Cardiac muscle cell (in vitro differentiated cells and primary cell): Measurements from ENCODE around the gene NCAM1. TPM values are rescaled to one million over a fixed set of nuclear protein-coding genes. Genes with fewer than 3 reads are reported as not detected.

Experiments
- DNase-seq, 2 donors: peaks; one replicate each; pipeline versions ENCODE4 v3.0.0 to v3.0.0-alpha.2; 2010 to 2017; ENCODE audit warnings: low read depth in 1 of 2, low spot score in 1 of 2
- H3K27ac ChIP-seq: fragments of 200-600 bp; sonication (generic); 2 replicates; pipeline ENCODE4 v1.5.1; 2016
- H3K27me3 ChIP-seq: fragments of 200-600 bp; sonication (generic); 2 replicates; pipeline ENCODE4 v1.6.0; 2016; ENCODE audit warnings: control low read depth
- H3K36me3 ChIP-seq: fragments of 200-600 bp; sonication (generic); 2 replicates; pipeline ENCODE4 v1.5.1; 2016; ENCODE audit warnings: control low read depth
- H3K4me1 ChIP-seq: fragments of 200-600 bp; sonication (generic); 2 replicates; pipeline ENCODE4 v1.8.1; 2017; ENCODE audit warnings: low read depth, mild to moderate bottlenecking, mixed run types
- H3K4me3 ChIP-seq: fragments of 200-600 bp; sonication (generic); 2 replicates; pipeline ENCODE4 v1.5.1; 2016; ENCODE audit warnings: mild to moderate bottlenecking
- H3K9me3 ChIP-seq: fragments of 200-600 bp; sonication (generic); 2 replicates; pipeline ENCODE4 v1.5.1; 2017; ENCODE audit warnings: low read depth, mild to moderate bottlenecking, control low read depth
- CTCF ChIP-seq: IDR thresholded peaks from 2 replicates; pipeline ENCODE4 v1.5.1; 2012; ENCODE audit warnings: low read depth, mild to moderate bottlenecking, low read length
- polyA plus RNA-seq: library from polyadenylated mRNA; unstranded; fragments of >200 nt; fragmentation: Nextera tagmentation; extraction: Ambion mirVana; gene quantifications from 2 replicates; pipeline ENCODE4 v1.2.1, GENCODE V29; 2016
- total RNA-seq: library from RNA; depleted of rRNA; stranded (reverse); fragments of >200 nt; gene quantifications from 2 replicates; pipeline ENCODE4 v1.2.3, GENCODE V29; 2016

Gene NCAM1
- total and polyA plus RNA-seq, 2 experiments from 2014 or later, result 61.9 to 203 TPM

GRCh38 chr11:113065330-113065729 lies 104.1 kb downstream of the NCAM1 start:
- no peaks in the 10 kb centered on the region for H3K27me3 ChIP-seq
- TF ChIP-seq CTCF, result no peak
- H3K36me3 ChIP-seq, result no peaks in the 10 kb centered on the region
- no peak overlapping the region for H3K4me3 ChIP-seq
- H3K9me3 ChIP-seq, result no peaks in the 10 kb centered on the region
- DNase-seq, result no peak
- peaks cover 4% of the 10 kb centered on the region for H3K4me1 ChIP-seq
- H3K27ac ChIP-seq, result no peak overlapping the region

GRCh38 chr11:113072237-113072858 lies 111.1 kb downstream of the NCAM1 start:
- H3K27me3 ChIP-seq, result no peaks in the 10 kb centered on the region
- H3K9me3 ChIP-seq, result no peaks in the 10 kb centered on the region
- no peak overlapping the region for H3K27ac ChIP-seq
- DNase-seq, result no peak
- no peaks in the 10 kb centered on the region for H3K36me3 ChIP-seq
- peaks cover 33% of the 10 kb centered on the region for H3K4me1 ChIP-seq
- no peak for TF ChIP-seq CTCF
- H3K4me3 ChIP-seq, result no peak overlapping the region

- Histone ChIP-seq H3K4me3 (no peak overlapping the region), H3K27me3 (no peaks in the 10 kb centered on the region), H3K4me1 (peaks cover 33% of the 10 kb centered on the region), H3K27ac (peak overlapping the region; percentile 52), H3K36me3 (no peaks in the 10 kb centered on the region), H3K9me3 (no peaks in the 10 kb centered on the region)
- no peak for TF ChIP-seq CTCF
- DNase-seq, result peak in 1 of 2 donors; percentile 43
Measured at GRCh38 chr11:113073290-113073953, 112.2 kb downstream of the NCAM1 start.

GRCh38 chr11:113075586-113076095 lies 114.4 kb downstream of the NCAM1 start:
- no peak overlapping the region for H3K4me3 ChIP-seq
- TF ChIP-seq CTCF, result no peak

GRCh38 chr11:113077379-113077778 lies 116.2 kb downstream of the NCAM1 start:
- Histone ChIP-seq H3K4me3 (no peak overlapping the region), H3K36me3 (no peaks in the 10 kb centered on the region), H3K4me1 (peaks cover 26% of the 10 kb centered on the region), H3K27ac (no peak overlapping the region), H3K27me3 (no peaks in the 10 kb centered on the region), H3K9me3 (no peaks in the 10 kb centered on the region)
- DNase-seq, result no peak
- no peak for TF ChIP-seq CTCF

More at GRCh38 chr11:113075586-113076095, 114.4 kb downstream of the NCAM1 start:
- no peak for DNase-seq
- peak overlapping the region; percentile 6 for H3K27ac ChIP-seq
- H3K4me1 ChIP-seq, result peaks cover 26% of the 10 kb centered on the region
- H3K27me3 ChIP-seq, result no peaks in the 10 kb centered on the region
- no peaks in the 10 kb centered on the region for H3K9me3 ChIP-seq
- H3K36me3 ChIP-seq, result no peaks in the 10 kb centered on the region
